SIG-M5 treated with dmso at 0.1 percent for 504 hours (cell line): ENCODE measurements around the gene TBC1D8.

ENCODE experiments used
- DNase-seq: peaks from one replicate; lab custom pipeline; 2025; ENCODE audit not compliant: unreplicated experiment; lab: John Stamatoyannopoulos, UW

The TBC1D8 gene

DNA sequence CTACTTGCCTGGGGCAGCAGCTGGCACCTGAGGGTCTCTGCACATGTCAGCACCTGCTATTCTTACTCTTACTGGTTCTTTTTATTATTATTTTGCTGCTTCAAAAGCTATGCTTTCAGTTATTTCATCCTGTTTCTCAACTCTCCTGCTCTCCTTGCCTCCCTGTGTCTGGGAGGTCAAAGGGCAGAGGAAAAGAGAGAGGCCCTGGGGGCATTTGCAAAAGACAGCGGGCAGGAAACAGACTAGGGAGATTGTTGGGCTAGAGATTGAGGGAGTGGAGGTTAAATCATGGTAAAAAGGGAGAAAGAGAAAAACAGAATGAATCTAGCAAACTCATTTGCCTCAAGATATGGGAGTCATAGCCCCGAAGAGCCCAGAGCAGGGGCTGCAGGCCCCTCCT, 170.2 kb downstream of the TBC1D8 start:
- no peak for DNase-seq

DNA sequence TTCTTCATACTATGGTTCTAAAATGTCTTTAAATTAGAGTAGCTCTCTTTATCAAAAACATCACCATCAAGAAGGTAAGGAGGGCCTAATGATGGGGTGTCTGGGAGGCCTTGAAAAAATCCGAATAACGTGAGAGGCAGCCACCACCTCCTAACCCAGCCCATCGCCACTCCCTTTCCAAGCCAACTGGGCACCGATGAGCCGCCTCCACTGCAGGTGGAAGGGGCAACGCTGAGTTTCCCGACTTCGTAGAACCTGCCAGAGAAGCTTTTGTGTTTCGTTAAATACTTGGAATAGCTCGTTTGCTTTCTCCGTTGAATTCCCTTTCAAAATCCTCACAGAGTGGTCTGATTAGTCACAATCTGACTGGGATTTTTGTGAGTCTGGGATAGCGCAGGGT, 171.1 kb downstream of the TBC1D8 start:
- DNase-seq: no peak

DNA sequence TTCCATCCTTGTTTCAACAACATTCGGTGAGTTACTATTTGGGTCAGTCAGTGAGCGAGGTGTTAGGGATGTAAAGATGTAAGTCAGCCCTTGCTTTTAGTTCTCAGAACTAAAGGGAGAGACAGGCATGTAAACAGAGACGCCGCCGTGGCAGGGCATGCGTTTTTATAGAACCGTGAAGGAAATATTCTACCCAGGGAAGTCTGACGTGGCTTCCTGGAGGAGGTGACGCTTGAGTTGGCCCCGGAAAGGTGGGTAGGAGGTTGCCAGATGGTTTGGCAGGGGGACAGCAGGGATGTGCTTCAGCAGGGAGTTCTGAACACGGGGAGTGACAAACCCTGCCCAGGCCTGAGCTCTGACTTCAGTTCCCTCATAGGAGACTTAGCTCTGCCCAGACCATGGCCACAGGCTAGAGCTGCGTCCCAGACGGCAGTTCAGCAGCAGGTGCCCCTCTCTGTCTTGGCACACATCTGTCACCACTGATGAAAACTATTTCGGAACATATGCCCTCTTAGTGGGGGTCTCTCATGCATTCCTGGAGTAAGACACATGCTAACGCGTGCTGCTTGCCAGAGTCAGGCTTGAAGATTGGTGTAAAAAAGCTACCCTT, 172.5 kb downstream of the TBC1D8 start:
- DNase-seq: no peak

DNA sequence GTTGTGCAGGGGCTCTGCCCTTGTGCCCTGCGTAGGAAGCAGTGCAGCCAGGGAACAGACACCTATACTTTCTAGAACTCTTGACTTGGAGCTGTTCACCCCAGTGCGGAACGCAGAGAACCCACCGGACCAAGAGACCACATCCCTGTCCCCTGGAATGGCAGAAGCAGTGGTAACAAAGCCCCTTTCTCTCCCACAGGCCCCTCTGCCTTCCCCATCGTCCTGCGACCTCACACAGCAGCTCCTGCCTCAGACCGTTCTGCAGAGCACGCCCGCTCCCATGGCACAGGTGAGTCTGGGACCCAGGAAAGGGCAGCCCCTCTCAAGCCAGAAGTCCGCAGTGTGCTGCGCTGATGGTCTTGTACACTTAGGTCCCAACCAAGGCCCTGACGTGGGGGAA, 173.7 kb downstream of the TBC1D8 start:
- no peak for DNase-seq

DNA sequence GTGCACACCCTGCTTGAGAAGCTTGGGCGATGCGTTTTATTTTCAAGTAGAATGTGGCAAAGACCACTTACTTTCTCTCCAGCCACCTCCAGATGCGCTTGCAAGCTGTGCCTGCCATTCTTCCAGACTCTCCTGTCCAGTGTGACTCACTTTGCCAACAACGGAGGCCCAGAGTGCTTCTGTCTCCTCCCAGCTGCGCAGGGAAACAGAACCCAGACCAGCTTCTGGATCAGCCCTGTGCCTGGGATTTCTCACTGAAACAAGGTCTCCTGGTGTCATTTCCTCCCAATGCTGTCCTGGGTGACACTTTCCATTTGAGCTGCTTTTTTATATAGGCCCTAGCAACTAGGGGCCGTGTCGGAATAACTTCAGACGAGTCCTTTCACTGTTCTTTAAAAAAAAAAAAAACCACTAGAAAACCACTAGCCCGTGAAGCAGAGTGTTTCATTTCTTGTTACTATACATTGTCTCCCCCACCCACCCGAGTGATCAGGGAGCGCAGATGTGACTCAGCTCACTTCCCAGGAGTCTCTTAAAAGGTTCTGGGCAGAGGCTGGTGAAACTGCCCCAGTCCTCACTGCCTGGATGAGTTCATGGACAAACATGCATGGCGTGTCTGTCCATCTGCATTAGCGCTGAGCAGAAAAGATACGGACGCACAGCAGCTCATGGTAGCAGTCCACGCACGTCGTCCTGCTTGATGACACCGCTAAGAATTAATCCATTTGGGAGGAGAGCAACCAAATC, 174.4 kb downstream of the TBC1D8 start:
- DNase-seq: no peak

DNA sequence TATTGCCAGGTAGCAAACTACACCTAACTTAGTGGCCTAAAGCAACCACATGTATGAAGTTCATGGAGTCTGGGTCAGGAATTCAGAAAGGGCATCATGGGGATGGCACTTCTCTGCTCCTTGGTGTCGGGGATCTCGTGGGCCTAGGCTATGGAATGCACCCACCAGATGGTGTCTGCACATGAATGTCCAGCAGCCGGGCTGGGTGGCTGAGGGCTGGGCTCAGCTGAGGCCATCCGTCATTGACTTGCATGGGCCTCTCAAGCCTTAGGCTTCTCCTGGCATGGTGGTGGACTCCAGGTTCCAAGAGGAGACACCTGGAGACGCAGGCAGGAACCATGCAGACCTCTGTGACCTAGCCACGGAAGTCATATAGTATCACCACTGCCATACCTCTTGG, 175.1 kb downstream of the TBC1D8 start:
- DNase-seq: no peak

DNA sequence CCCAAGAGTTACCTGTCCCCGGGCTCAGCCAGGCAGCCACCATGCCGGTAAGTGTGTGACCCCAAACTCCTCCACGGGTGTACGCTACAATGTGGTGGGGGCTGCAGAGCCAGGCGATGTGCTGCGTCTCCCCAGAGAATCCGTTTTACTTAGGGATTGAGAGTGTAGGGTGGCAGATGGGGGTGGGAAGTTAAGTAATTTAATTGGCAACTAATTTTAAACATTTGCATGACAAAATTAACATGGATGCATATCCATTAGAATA, 175.7 kb downstream of the TBC1D8 start:
- DNase-seq: no peak

DNA sequence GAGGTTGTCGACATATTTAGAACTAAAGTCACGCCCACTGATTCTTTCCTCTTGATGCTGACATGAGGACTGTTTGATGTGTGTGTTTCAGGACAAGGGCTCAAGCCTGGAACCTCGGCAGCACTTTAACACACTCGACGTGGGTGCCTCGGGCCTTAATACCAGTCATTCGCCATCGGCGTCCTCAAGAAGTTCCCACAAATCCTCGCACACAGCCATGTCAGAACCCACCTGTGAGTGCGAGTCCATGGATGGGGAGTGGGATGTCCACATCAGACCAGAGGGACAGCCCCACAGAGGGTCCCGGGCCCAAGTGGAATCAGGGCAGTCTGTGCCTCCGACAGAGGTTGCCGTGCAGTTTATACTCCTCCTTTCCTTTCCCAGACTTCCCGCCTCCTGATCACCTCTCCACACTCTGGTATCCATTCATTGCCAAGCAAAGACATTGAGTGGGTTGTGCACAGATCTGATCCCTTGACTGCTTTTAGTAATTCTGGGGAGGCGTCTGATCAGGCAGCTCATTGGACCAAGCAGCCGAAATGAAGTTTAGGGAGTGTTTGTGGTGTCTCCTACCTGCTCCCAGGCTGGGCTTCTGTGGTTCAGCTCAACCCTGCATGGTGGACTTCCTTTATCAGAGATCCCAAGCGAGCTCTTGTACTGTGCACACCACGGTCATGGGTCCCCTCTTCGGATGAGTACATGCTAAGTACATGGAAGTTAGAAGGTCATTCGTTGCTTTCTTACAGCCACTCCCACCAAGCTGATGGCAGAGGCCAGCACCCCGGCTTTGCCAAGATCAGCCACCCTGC, 176.3 kb downstream of the TBC1D8 start:
- DNase-seq: no peak

DNA sequence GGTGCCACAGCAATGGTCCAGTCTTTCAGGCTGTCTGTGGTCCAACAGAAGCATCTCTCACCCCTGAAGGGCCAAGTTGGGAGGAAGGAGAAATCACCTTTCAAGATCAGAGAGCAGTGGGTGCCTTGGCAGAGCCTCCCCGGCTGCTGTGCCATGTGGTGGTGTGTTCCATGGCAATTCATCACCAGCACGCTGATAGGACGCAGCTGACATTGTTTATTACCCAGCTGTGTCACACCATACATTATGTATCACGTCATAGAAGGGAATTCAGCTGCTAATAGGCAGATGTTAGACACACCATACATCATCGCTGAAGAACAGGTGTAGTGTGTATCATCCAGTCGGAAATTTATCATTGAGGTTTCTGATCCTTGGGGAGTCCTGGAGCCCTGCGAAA, 178.7 kb downstream of the TBC1D8 start:
- DNase-seq: no peak

DNA sequence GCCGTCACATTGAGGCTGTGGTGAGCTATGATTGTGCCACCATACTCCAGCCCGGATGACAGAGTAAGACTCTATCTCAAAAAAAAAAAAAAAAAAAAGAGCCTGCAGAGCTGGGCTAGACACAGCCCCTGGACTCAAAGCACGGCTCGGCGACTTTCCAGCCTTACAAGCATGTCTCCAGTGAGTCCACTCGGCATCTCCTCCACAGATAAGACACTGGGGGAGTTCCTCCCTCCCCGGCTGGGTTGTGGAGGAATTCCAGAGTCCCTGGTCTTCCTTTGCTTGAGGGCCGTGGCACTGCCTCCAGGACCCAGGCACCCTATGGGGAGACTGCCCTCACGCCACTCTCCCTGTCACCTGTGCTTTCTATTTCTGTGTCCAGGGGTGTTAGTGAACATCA, 180.0 kb downstream of the TBC1D8 start:
- no peak for DNase-seq

DNA sequence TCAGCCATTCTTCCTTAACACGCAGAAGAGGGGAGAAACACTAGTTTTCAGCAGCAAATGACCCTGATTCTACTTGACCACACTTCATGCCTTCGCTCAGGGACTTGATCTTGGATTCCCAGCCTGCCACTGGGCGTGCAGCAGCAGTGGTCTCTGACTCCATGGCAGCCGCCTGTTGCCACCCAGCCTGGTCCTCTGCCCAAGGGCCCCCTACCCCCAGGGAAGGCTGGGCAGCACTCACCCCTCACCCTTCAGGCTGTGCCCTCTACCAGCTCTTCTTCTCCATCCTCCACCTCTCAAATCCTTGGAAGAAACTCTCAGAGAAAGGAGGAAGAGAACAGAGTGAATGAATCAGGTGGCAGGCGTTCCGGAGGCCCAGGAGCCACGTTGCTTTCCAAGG, 181.2 kb downstream of the TBC1D8 start:
- DNase-seq: no peak

DNA sequence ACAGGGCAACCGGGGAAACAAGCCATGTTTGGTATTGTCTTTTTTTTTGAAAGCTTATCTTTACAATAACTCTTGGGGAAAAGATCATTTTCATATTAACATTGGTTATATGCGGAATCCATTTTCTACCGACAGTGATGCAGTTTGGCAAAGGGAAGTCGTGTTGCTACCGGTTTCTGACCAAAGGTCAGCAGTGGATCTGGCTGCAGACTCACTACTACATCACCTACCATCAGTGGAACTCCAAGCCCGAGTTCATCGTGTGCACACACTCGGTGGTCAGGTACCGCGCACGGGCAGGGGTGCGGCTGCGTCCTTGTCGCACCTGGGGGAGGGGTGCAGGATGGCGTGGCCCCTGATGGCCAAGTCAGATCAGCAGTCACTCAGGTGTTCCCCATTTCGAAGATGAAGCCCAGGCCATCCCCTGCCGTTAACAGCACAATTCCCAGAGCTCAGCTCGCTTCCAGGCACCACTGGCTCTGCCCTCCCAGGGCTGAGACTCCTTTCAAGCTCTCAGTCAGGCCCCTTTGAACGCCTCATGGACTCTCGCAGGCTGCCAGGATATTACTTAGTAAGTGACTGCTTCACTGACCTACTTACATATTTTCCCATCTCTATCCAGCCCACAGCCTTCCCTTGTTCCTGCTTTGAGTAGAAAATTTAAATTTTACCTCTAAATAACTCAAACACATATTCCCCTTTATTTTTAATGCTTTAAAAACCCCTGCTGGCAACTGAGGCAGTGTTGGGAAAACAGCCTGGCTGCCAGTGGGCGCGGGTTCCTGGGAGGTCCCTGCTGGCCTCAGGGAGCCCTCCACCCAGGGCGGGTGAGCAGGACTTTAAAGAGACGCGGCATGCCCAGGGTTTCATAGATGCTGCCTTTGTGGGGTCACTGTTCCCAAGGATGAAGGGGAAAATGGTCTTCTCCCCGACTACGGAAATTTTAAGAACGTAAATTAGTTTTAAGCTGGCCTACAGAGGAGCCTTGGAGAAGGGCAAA, 182.7 kb downstream of the TBC1D8 start:
- DNase-seq: no peak

DNA sequence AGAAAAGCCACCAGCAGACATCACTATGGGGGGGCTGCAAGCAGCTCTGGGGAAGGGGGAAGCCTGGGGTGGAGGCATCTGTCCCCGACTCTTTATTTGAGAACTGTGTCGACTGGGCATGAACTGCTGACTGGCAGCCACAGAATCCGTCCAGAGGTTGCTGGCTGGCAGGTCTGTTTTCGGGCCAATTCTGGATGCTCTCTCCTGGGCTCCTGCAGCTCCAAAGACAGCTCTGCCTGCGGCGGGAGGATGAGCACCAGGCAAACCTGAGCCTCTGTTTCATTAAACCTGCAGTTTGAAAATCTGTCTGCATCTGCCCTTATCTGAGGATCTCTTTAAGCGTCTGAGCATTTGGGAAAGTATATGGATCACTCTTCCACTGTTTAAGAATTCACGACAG, 183.5 kb downstream of the TBC1D8 start:
- no peak for DNase-seq

DNA sequence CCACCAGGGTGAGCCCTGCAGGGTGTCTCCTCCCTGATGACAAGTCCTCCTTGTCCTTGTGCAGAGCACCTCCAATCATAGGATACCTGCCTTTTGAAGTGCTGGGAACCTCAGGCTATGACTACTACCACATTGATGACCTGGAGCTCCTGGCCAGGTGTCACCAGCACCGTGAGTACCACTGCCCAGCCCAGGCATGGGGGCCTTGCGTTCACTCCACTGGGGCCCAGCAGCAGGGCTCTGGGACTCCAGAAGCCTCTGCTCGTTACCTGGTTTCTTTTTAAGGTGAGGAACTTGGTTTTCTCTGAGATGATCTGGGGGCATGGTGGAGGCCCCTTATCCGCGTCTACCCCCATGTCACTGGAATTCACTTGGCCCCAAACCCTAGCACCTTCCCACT, 185.6 kb downstream of the TBC1D8 start:
- DNase-seq: no peak

DNA sequence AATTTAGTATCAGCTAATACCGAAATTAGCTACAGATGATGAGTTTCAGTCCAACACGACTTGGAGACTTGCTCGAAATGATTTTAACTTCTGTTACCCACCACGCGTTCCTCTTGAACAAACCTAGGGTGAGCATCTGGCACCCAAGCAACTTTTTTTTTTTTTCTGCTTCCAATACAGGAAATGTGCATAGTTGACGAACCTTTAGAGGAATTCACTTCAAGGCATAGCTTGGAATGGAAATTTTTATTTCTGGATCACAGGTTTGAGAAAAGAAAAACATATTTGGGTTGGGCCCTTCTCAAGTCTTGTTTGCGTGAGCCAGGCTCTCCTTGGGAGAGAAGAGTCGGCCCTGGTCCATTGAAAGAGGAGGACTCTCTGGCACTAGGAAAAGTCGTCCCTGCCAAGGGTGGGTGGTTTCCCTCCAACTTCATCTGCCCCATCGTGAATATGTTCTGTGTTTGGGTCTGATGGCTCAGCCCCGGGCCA, 186.5 kb downstream of the TBC1D8 start:
- no peak for DNase-seq

DNA sequence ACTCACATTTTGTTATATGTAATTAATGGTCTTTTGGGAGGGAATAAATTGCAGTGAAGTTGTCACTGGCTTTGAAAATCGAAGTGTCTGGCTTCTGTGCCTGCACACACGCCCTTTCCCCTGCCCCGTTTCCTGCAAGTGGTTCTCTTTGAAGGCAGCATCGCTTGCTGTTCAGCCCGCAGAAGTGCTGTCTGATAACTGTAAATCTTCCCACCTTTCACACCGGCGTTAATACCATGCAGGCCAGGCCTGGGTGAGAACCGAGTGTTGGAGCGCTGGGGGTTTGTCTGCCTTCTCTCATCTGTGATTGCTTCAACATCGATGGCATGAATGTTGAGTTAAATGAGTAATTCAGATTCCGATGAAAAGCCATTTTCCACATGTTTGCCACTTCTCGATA, 187.0 kb downstream of the TBC1D8 start:
- no peak for DNase-seq

DNA sequence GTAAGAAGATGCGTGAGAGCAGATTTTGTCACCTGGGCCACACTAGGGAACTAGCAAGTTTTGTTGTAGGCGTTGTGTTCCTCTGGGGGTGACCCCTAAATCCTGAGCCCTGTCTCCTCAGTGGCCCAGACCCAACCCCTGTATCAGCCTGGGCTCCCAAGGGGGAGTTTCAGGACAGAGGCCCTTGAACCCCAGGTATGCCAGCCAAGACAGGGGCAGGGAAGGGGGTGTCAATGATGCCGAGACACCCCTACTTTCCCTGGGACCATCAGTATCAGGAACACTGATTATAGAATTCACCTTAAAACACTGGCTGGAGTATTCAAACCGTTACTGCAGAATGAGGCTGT, 188.2 kb downstream of the TBC1D8 start:
- no peak for DNase-seq

DNA sequence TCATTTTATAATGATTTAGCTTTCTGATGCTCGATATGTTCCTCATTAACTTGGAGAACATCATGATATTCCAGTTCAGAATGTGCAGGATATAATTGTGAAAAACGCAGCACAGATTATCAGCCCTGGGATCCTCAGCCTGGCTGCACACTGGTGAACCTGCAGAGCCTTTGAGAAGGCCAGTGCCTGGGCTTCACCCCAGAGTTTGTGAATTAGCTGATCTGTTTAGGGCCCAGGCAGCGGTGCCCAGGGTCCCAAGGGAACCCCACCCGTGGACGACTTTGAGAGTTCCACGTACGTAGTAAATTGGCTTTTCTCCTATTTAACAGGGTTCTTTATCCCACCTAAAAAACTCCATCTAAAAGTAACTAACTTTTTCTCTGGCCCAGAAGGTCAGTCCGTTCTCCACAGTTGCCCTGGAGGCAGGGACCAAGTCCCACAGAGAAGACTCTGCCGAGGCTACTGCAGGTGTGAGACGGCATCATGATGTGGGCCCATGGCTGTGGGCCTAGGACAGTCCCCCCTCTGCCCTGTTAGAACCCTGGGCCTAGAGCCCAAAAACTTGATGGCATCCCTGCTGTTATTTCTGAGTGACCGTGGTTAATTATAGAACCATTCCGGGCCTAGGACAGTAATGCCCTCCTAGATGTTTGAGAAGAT, 188.7 kb downstream of the TBC1D8 start:
- no peak for DNase-seq

DNA sequence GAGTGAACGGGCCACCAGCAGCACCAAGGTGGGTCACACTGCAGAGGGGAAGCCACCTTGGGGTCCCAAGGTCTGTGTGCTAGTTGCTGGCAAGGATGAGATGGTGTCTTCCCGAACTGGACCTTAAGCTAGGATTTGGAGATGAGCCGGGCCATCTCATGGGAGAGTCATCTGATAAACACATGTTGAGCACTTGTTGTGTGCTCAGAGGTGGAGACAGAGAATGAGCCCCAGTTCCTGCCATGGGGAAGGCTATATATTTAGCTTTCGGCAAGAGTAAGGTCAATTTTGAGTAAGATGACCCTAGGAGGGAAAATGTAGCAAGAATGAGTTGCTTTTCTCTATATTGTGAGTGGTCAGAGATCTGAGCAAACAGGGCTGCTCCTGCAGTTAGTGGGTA, 190.5 kb downstream of the TBC1D8 start:
- DNase-seq: no peak

DNA sequence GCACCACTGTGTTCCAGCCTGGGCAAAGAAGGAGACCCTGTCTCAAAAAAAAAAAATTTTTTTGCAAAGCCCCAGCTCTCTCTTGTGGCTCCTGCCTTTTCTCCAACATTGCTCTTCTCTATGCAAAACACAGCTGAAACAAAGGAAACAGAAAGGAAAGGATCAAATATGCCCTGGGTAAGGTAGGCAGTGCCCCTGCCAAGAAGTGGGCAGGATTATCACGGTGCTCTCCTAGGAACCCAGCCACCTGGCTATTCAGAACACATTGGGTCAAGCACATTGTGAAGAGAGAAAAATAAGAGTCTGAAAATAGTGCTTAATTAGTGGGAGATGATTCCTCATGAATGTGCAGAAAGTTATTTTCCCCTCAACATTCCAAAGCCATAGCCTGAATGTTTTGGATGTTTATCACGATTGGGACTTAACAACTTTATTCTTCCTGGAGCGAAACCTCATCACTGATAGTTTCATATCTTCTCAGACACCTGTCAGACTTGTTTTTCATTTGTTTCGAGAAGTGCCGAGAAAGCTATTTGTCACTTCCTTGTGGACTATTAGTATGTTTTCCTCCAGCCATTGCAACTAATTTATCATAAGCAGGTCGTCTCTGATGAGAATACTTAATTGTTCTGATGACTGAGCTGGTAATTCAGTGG, 191.8 kb downstream of the TBC1D8 start:
- DNase-seq: no peak
